GM18868 (cell line): ENCODE measurements around the gene MTR.
"Not testable (repeated sequence)": the region's sequence is repeated elsewhere in the genome, so short reads cannot be mapped to it uniquely, and the experiment has no call there.

Source experiments
- ATAC-seq: cut with Tn5 transposase; IDR thresholded peaks from one replicate; pipeline ENCODE4 v1.9.1; 2021; ENCODE audit warnings: mild to moderate bottlenecking, moderate library complexity; ENCODE audit not compliant: unreplicated experiment

MTR gene

GRCh38 chr1:236895665-236896387 lies 100.7 kb downstream of the MTR start:
- ATAC-seq, result no peak

GRCh38 chr1:236896716-236897115 lies 101.6 kb downstream of the MTR start:
- ATAC-seq, result no peak

- ATAC-seq, result no peak
Measured at GRCh38 chr1:236904892-236905741, 110.0 kb downstream of the MTR start.

GRCh38 chr1:236907205-236907604 lies 112.1 kb downstream of the MTR start:
- ATAC-seq, result no peak

- no peak for ATAC-seq
Measured at GRCh38 chr1:236908669-236909068, 113.6 kb downstream of the MTR start.

- ATAC-seq, result not testable (repeated sequence)
Measured at GRCh38 chr1:236911047-236911446, 116.0 kb downstream of the MTR start.

GRCh38 chr1:236913371-236914037 lies 118.4 kb downstream of the MTR start:
- no peak for ATAC-seq

- ATAC-seq, result no peak
Measured at GRCh38 chr1:236914375-236914774, 119.3 kb downstream of the MTR start.

- ATAC-seq, result no peak
Measured at GRCh38 chr1:236916131-236916800, 121.2 kb downstream of the MTR start.

GRCh38 chr1:236917448-236917847 lies 122.4 kb downstream of the MTR start:
- ATAC-seq, result no peak

- ATAC-seq, result no peak
Measured at GRCh38 chr1:236920286-236920894, 125.3 kb downstream of the MTR start.

- no peak for ATAC-seq
Measured at GRCh38 chr1:236921610-236922009, 126.5 kb downstream of the MTR start.

- ATAC-seq, result no peak
Measured at GRCh38 chr1:236922190-236922589, 127.1 kb downstream of the MTR start.

GRCh38 chr1:236925386-236925785 lies 130.3 kb downstream of the MTR start:
- ATAC-seq, result no peak

- no peak for ATAC-seq
Measured at GRCh38 chr1:236930503-236930902, 135.4 kb downstream of the MTR start.

- ATAC-seq, result no peak
Measured at GRCh38 chr1:236938760-236939159, 143.7 kb downstream of the MTR start.

GRCh38 chr1:236942431-236942830 lies 147.3 kb downstream of the MTR start:
- no peak for ATAC-seq

GRCh38 chr1:236944556-236944955 lies 149.5 kb downstream of the MTR start:
- ATAC-seq, result no peak

GRCh38 chr1:236945002-236945401 lies 149.9 kb downstream of the MTR start:
- ATAC-seq, result no peak

GRCh38 chr1:236947794-236948193 lies 152.7 kb downstream of the MTR start:
- no peak for ATAC-seq

GRCh38 chr1:236948381-236948780 lies 153.3 kb downstream of the MTR start:
- ATAC-seq, result no peak
